SK-N-SH (cell line): ENCODE measurements around the gene MKRN1.

Experiments
- CHD2 ChIP-seq: fragments of 150-350 bp; IDR thresholded peaks from 2 replicates; pipeline ENCODE4 v1.6.1; 2018; ENCODE audit warnings: low read length; ENCODE audit not compliant: partially characterized antibody
- CTCF ChIP-seq: fragments of 200-600 bp; sonication (generic); IDR thresholded peaks from 2 replicates; pipeline ENCODE4 v1.6.1; 2017; ENCODE audit warnings: antibody characterized with exemption, mild to moderate bottlenecking, moderate library complexity
- EP300 ChIP-seq, 2 experiments: IDR thresholded peaks; 2 replicates each; pipeline versions ENCODE4 v1.4.0 to v1.6.1; 2012; ENCODE audit warnings: borderline replicate concordance in 1 of 2, low read depth in 1 of 2, low read length in 1 of 2
- FOXJ3 ChIP-seq: sonication (generic); formaldehyde crosslinking; IDR thresholded peaks from 2 replicates; pipeline ENCODE4 v1.5.1; 2020; ENCODE audit warnings: mild to moderate bottlenecking, missing genetic modification reagents
- GABPA ChIP-seq: IDR thresholded peaks from 2 replicates; pipeline ENCODE4 v1.4.0; 2012; ENCODE audit warnings: low read depth, mild to moderate bottlenecking
- IRF3 ChIP-seq: fragments of 150-350 bp; IDR thresholded peaks from 2 replicates; pipeline ENCODE4 v1.6.1; 2016; ENCODE audit warnings: mild to moderate bottlenecking, low read depth, low read length
- NFIC ChIP-seq: IDR thresholded peaks from 2 replicates; pipeline ENCODE4 v1.4.0; 2012; ENCODE audit warnings: borderline replicate concordance
- POLR2AphosphoS5 ChIP-seq: IDR thresholded peaks from 2 replicates; pipeline ENCODE4 v1.6.1; 2012; ENCODE audit warnings: low read depth, low read length
- RAD21 ChIP-seq: IDR thresholded peaks from 2 replicates; pipeline ENCODE4 v1.6.1; 2012; ENCODE audit warnings: mild to moderate bottlenecking, low read length
- RFX5 ChIP-seq: IDR thresholded peaks from 2 replicates; pipeline ENCODE4 v1.6.1; 2012; ENCODE audit warnings: mild to moderate bottlenecking, improper control_type of control experiment, low read length
- RXRA ChIP-seq: IDR thresholded peaks from 2 replicates; pipeline ENCODE4 v1.4.0; 2012; ENCODE audit warnings: low read depth, mild to moderate bottlenecking, borderline replicate concordance
- SMC3 ChIP-seq: IDR thresholded peaks from 2 replicates; pipeline ENCODE4 v1.6.1; 2012; ENCODE audit warnings: low read depth, low read length, improper control_type of control experiment
- TAF1 ChIP-seq: IDR thresholded peaks from 2 replicates; pipeline ENCODE4 v1.6.1; 2012; ENCODE audit warnings: low read depth, mild to moderate bottlenecking, low read length, moderate library complexity, borderline replicate concordance
- USF2 ChIP-seq: fragments of 150-350 bp; IDR thresholded peaks from 2 replicates; pipeline ENCODE4 v1.6.1; 2017; ENCODE audit warnings: antibody characterized with exemption, low read length, low read depth, borderline replicate concordance

GRCh38 chr7:140485500-140486265 lies 6.4 kb upstream of the MKRN1 start:
- TF ChIP-seq POLR2AphosphoS5 (no peak), CTCF (no peak), NFIC (no peak), TAF1 (no peak), GABPA (no peak), RFX5 (no peak), EP300 (IDR thresholded peaks at IDR 0.05; ENCODE audit: borderline replicate concordance in 1 of 2, low read depth in 1 of 2, low read length in 1 of 2) (no peak), CHD2 (no peak), RAD21 (no peak), FOXJ3 (CRISPR knock-in tag) (no peak), IRF3 (no peak), SMC3 (no peak), USF2 (no peak), RXRA (no peak)
